Spleen (tissue), 11 donors: ENCODE measurements around the gene TBCD. TPM values are rescaled to one million over a fixed set of nuclear protein-coding genes. Genes with fewer than 3 reads are reported as not detected.
A peak's percentile ranks its signal among the peaks of the same experiment; 100 is the strongest.

Experiments used
- DNase-seq: peaks from one replicate; pipeline ENCODE4 v3.0.0-alpha.2; 2020
- H3K27ac ChIP-seq, 8 donors: fragments of 200-600 bp; sonication (generic) in 7 of 8; 1 replicate in 4 of 8; 2 replicates in 4 of 8; pipeline versions ENCODE4 v1.5.0 to v1.8.0; 2016 to 2021; ENCODE audit warnings: inconsistent platforms in 4 of 8, mild to moderate bottlenecking in 4 of 8, moderate library complexity in 1 of 8
- H3K27me3 ChIP-seq, 7 donors: fragments of 200-600 bp; sonication (generic) in 6 of 7; replicated peaks in 1 of 7; 1 replicate in 4 of 7; 2 replicates in 3 of 7; pipeline versions ENCODE4 v1.5.0 to v1.8.0; 2016 to 2021; ENCODE audit warnings: inconsistent platforms in 3 of 7, mild to moderate bottlenecking in 1 of 7
- H3K36me3 ChIP-seq, 6 donors: fragments of 200-600 bp; sonication (generic) in 5 of 6; 1 replicate in 4 of 6; 2 replicates in 2 of 6; pipeline versions ENCODE4 v1.5.0 to v1.8.0; 2016 to 2021; ENCODE audit warnings: inconsistent platforms in 2 of 6
- H3K4me1 ChIP-seq, 6 donors: fragments of 200-600 bp; sonication (generic) in 5 of 6; 1 replicate in 3 of 6; 2 replicates in 3 of 6; pipeline versions ENCODE4 v1.5.0 to v1.8.0; 2016 to 2021; ENCODE audit warnings: inconsistent platforms in 3 of 6
- H3K4me3 ChIP-seq, 8 donors: fragments of 200-600 bp; sonication (generic) in 7 of 8; 1 replicate in 4 of 8; 2 replicates in 4 of 8; pipeline versions ENCODE4 v1.5.0 to v1.8.0; 2016 to 2021; ENCODE audit warnings: inconsistent platforms in 4 of 8, mild to moderate bottlenecking in 4 of 8, moderate library complexity in 2 of 8
- H3K9me3 ChIP-seq, 8 donors: fragments of 200-600 bp; sonication (generic) in 7 of 8; 1 replicate in 4 of 8; 2 replicates in 4 of 8; pipeline versions ENCODE4 v1.5.0 to v1.8.0; 2016 to 2021; ENCODE audit warnings: inconsistent platforms in 4 of 8
- POLR2A ChIP-seq, 3 donors: fragments of 450-650 bp; IDR thresholded peaks; one replicate each; pipeline ENCODE4 v1.5.1; 2017; ENCODE audit warnings: antibody characterized with exemption in 3 of 3, mild to moderate bottlenecking in 1 of 3
- POLR2AphosphoS5 ChIP-seq, 3 donors: sonication (generic); formaldehyde crosslinking; IDR thresholded peaks; one replicate each; pipeline ENCODE4 v1.5.1; 2017; ENCODE audit warnings: antibody characterized with exemption in 3 of 3
- WGBS, 5 donors: extraction: QIAGEN DNeasy Blood & Tissue Kit in 3 of 5; methylation state at CpG; one replicate each; pipeline versions ENCODE4 v1.1.5 to v1.1.7; 2013 to 2018; 5-methylcytosine and 5-hydroxymethylcytosine counted together
- intact Hi-C: fragments of 100-400 bp; cut with DNase I; formaldehyde crosslinking; loops from one replicate; pipeline ENCODE4 v1.15.0; 2023; ENCODE audit warnings: low total_unique reads
- polyA plus RNA-seq, 3 donors: library from polyadenylated mRNA; stranded (reverse); fragments of 200-250 nt; gene quantifications; one replicate each; pipeline ENCODE4 v1.2.1, GENCODE V29; 2013
- total RNA-seq, 7 donors: library from RNA; depleted of rRNA in 3 of 7; stranded (reverse); fragments of >200 nt in 3 of 7; fragmentation: NEBNext Ultra II Directional in 4 of 7; extraction: Animal tissue kit (Norgen Biotek cat#: 25700) in 4 of 7; gene quantifications; one replicate each; pipeline versions ENCODE4 v1.1.0 to v1.2.1, GENCODE V29; 2016 to 2021
- TF ChIP-seq, protein P1 (sequence below), 11 experiments: fragments of 200-600 bp in 7 of 11; fragments of 450-650 bp in 4 of 11; sonication (generic) in 4 of 11; IDR thresholded peaks in 8 of 11; conservative IDR thresholded peaks in 3 of 11; 1 replicate in 7 of 11; 2 replicates in 4 of 11; pipeline versions ENCODE4 v1.4.0 to v1.8.0; 2016 to 2021; ENCODE audit warnings: antibody characterized with exemption in 11 of 11, inconsistent platforms in 4 of 11, mild to moderate bottlenecking in 1 of 11
- donor health status: healthy with polysubstance abuse.
- donor health status: DM: no; HTN: no; CAD: no; lungs with moderate emphysema.
- donor health status: DM: no; HTN: no; CAD: no.
- donor health status: Bipolar disorder and iron deficiency.
- donor health status: healthy.
- donor health status: DM: no; HTN: no; CAD: no.
- donor health status: DM: yes; HTN: yes; CAD: no.

Gene TBCD
- total and polyA plus RNA-seq, 10 donors, result 55.6 to 207 (median 108) TPM

DNA sequence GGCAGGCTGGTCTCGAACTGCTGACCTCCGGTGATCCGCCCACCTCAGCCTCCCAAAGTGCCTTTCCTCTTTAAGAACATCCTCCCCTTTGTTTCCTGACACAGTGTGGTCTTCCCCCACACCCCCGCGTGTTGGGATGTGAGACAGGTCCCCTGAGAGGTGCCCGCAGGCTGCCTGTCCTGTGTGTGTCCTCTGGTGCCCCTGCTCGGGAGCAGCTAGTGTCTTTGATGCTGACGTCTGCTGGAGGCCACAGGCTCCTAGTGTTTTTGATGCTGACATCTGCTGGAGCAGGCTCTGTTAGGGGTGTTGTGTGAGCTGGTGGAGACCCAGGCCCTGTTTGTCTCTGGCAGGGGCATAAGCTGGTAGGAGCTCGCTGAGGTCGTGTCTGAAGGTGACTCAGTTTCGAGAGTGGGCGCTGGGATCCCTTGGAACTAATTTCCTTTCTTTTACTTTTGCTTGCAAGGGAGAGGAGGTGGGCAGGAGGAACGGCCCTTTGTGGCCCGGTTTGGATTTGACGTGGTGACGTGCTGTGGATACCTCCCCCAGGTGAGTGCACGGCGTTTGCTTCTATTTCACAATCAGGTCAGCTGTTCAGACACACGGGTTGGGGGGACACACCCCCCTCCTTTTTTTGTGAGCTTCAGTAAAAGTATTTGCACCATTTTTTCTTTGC lies 29.4 kb upstream of the TBCD start:
- WGBS, 5 donors, result 85 to 90% (median 87%) methylated on average over 19 of the region's 19 CpGs
- Histone ChIP-seq H3K4me1 (peaks cover 8 to 16% (median 12%) of the 10 kb centered on the region in 6 donors), H3K9me3 (no peaks in the 10 kb centered on the region), H3K36me3 (peaks cover 0 to 93% (median 51%) of the 10 kb centered on the region in 6 donors), H3K27ac (no peak overlapping the region), H3K4me3 (no peak overlapping the region), H3K27me3 (no peaks in the 10 kb centered on the region)
- intact Hi-C loops, result no loop called here
- DNase-seq, result peak; percentile 65
- TF ChIP-seq, protein P1, sequence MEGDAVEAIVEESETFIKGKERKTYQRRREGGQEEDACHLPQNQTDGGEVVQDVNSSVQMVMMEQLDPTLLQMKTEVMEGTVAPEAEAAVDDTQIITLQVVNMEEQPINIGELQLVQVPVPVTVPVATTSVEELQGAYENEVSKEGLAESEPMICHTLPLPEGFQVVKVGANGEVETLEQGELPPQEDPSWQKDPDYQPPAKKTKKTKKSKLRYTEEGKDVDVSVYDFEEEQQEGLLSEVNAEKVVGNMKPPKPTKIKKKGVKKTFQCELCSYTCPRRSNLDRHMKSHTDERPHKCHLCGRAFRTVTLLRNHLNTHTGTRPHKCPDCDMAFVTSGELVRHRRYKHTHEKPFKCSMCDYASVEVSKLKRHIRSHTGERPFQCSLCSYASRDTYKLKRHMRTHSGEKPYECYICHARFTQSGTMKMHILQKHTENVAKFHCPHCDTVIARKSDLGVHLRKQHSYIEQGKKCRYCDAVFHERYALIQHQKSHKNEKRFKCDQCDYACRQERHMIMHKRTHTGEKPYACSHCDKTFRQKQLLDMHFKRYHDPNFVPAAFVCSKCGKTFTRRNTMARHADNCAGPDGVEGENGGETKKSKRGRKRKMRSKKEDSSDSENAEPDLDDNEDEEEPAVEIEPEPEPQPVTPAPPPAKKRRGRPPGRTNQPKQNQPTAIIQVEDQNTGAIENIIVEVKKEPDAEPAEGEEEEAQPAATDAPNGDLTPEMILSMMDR (IDR thresholded peaks at IDR 0.05 in 8 of 11, conservative IDR thresholded peaks at IDR 0.05 in 3 of 11), result no peak
- no peak for TF ChIP-seq POLR2A (IDR thresholded peaks at IDR 0.05)
- TF ChIP-seq POLR2AphosphoS5 (IDR thresholded peaks at IDR 0.05), result no peak

DNA sequence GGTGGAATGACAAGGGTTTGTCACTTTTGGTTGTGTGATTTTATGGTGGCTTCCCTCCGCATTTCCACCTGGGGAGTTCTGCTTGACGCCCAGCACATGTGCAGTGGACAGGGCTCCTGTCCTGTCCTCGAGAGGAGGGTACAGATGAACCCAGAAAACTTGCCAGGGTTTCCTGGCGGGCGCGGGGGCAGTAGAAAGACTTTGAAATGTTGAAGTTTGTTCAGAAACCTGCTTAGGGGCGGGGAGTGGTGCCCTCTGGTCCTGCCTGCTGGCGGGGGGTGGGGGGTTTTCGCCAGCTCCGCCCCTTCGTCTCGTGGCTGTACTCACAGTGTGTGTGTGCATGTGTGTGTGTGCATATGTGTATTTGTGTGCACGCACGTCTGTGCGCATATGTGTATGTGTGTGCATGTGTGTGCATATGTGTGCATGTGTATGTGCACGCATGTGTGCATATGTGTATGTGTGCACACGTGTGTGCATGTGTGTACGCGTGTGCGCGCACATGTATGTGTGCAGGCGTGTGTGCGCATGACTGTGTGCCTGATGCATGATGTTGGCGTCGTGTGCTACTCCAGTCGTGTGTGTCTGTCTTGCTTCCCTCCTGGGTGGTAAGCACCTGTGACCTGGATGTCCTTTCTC lies 28.6 kb upstream of the TBCD start:
- Histone ChIP-seq H3K27ac (no peak overlapping the region), H3K4me1 (peaks cover 0 to 8% (median 4%) of the 10 kb centered on the region in 6 donors), H3K36me3 (peaks cover 3 to 100% (median 55%) of the 10 kb centered on the region in 6 donors), H3K4me3 (no peak overlapping the region), H3K27me3 (no peaks in the 10 kb centered on the region), H3K9me3 (no peaks in the 10 kb centered on the region)
- TF ChIP-seq, protein P1 (IDR thresholded peaks at IDR 0.05 in 8 of 11, conservative IDR thresholded peaks at IDR 0.05 in 3 of 11), result no peak
- TF ChIP-seq POLR2AphosphoS5 (IDR thresholded peaks at IDR 0.05) (no peak), POLR2A (IDR thresholded peaks at IDR 0.05) (no peak)
- 89 to 98% (median 92%) methylated on average over 22 to 26 of the region's 26 CpGs for WGBS, 5 donors
- intact Hi-C loops, result no loop called here
- no peak for DNase-seq

GRCh38 chr17:82726427-82726826 lies 25.4 kb upstream of the TBCD start:
- Histone ChIP-seq H3K36me3 (peaks cover 3 to 91% (median 39%) of the 10 kb centered on the region in 6 donors), H3K27me3 (no peaks in the 10 kb centered on the region)
- 96 to 100% (median 97%) methylated on average over 3 to 10 of the region's 10 CpGs for WGBS, 5 donors

DNA sequence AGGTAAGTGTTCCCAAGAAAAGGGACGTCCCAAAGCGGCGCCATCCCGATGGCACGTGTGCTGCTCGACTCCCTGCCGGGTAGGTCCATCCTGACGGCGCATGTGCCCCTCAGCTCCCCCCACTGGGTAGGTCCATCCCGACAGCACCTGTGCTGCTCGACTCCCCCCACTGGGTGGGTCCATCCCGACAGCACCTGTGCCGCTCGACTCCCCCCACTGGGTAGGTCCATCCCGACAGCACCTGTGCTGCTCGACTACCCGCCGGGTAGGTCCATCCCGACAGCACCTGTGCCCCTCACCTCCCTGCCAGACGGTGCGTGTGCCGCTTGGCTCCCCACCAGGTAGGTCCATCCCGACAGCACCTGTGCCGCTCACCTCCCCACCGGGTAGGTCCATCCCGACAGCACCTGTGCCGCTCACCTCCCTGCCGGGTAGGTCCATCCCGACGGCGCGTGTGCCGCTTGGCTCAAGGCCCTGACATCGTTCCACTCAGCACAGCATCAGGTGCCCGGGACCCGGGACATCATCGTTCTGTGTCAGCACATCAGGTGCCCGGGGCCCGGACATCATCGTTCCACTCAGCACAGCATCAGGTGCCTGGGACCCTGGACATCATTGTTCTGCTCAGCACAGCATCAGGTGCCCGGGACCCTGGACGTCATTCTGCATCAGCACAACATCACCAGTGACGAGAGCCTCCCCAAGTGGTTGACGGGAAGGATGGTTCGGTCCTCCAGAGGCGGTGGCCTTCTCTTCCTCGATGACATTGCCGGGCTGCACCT lies 22.2 kb upstream of the TBCD start:
- no peak overlapping the region for H3K4me3 ChIP-seq
- TF ChIP-seq, protein P1 (IDR thresholded peaks at IDR 0.05 in 8 of 11, conservative IDR thresholded peaks at IDR 0.05 in 3 of 11), result no peak
- TF ChIP-seq POLR2A (IDR thresholded peaks at IDR 0.05) (no peak), POLR2AphosphoS5 (IDR thresholded peaks at IDR 0.05) (no peak)
- peak; percentile 64 for DNase-seq
- 88 to 91% (median 90%) methylated on average over 47 to 48 of the region's 48 CpGs for WGBS, 5 donors
- H3K27me3 ChIP-seq, result no peaks in the 10 kb centered on the region
- H3K36me3 ChIP-seq, result peaks cover 3 to 86% (median 24%) of the 10 kb centered on the region in 6 donors
- H3K9me3 ChIP-seq, result peaks cover 0 to 20% (median 12%) of the 10 kb centered on the region in 8 donors
- peaks cover 0 to under 1% (median under 1%) of the 10 kb centered on the region in 6 donors for H3K4me1 ChIP-seq
- intact Hi-C loops, result no loop called here
- no peak overlapping the region for H3K27ac ChIP-seq

More at GRCh38 chr17:82726427-82726826, 25.4 kb upstream of the TBCD start:
- no peak for DNase-seq
- Histone ChIP-seq H3K27ac (no peak overlapping the region), H3K9me3 (no peaks in the 10 kb centered on the region), H3K4me1 (no peaks in the 10 kb centered on the region), H3K4me3 (no peak overlapping the region)
- intact Hi-C loops, result no loop called here
- no peak for TF ChIP-seq POLR2AphosphoS5 (IDR thresholded peaks at IDR 0.05)
